ENCODE data around the gene LPAR5. TPM values are rescaled to one million over a fixed set of nuclear protein-coding genes. Genes with fewer than 3 reads are reported as not detected.

The LPAR5 gene
- total RNA-seq, 2 experiments from 2014 or later, result 14.4 to 25.3 TPM

DNA sequence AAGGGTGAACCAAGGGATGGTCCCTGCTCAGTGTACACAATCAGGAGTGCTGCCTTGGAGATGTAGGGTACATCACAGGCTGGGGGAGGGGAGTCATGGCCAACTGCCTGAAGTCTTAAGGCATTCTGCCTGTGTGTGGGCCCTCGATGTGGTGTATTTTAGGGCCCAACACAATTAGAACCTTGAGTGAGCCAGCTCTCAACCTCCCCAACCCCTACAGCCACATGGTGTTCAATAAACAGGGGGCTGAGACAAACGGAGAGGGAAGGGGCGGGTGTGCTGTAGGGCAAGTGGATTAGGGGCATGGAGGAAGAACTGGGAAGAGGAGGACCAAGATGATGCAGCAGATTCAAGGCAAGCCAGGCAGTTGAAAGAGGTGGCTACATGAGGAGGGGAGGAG, 20.0 kb downstream of the LPAR5 start:
- no peak overlapping the region for H3K4me2 ChIP-seq (ENCODE audit: low read length)
- H3K4me1 ChIP-seq (ENCODE audit: insufficient read depth, low read length, poor library complexity, severe bottlenecking), result peaks cover 36% of the 10 kb centered on the region
- peaks cover 26% of the 10 kb centered on the region for H3K36me3 ChIP-seq (ENCODE audit: insufficient read depth, low read length)
- no peaks in the 10 kb centered on the region for H4K20me1 ChIP-seq (ENCODE audit: insufficient read depth, low read length)
- DNase-seq (ENCODE audit: low spot score), result no peak
- ChIA-PET POLR2A (interaction anchor here (0.8 to 1.2 kb wide), 2 partner anchors 11 to 73 kb away, joined by 3 to 4 read pairs; partner anchors contain the start of gene ZNF384), CTCF (ENCODE audit: unreplicated experiment) (no interaction called here)
- H3K9me2 ChIP-seq (ENCODE audit: insufficient read depth, low read length), result no peaks in the 10 kb centered on the region
- no peaks in the 10 kb centered on the region for H3K9me3 ChIP-seq (ENCODE audit: low read length)
- no peaks in the 10 kb centered on the region for H3K79me2 ChIP-seq (ENCODE audit: insufficient read depth, low read depth, low read length)
- no TSS peak for BruUV-seq (replicated peaks)
- no peak overlapping the region for H3K4me3 ChIP-seq (ENCODE audit: low read depth, low read length, poor library complexity, severe bottlenecking)
- H3K27ac ChIP-seq (ENCODE audit: low read depth, low read length, poor library complexity, severe bottlenecking), result peak overlapping the region; percentile 40
- no peak for TF ChIP-seq EZH2phosphoT487 (IDR thresholded peaks at IDR 0.05; ENCODE audit: borderline replicate concordance, low read depth, low read length)
- TF ChIP-seq, protein P1, sequence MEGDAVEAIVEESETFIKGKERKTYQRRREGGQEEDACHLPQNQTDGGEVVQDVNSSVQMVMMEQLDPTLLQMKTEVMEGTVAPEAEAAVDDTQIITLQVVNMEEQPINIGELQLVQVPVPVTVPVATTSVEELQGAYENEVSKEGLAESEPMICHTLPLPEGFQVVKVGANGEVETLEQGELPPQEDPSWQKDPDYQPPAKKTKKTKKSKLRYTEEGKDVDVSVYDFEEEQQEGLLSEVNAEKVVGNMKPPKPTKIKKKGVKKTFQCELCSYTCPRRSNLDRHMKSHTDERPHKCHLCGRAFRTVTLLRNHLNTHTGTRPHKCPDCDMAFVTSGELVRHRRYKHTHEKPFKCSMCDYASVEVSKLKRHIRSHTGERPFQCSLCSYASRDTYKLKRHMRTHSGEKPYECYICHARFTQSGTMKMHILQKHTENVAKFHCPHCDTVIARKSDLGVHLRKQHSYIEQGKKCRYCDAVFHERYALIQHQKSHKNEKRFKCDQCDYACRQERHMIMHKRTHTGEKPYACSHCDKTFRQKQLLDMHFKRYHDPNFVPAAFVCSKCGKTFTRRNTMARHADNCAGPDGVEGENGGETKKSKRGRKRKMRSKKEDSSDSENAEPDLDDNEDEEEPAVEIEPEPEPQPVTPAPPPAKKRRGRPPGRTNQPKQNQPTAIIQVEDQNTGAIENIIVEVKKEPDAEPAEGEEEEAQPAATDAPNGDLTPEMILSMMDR (conservative IDR thresholded peaks at IDR 0.05; ENCODE audit: low read length), result no peak
- intact Hi-C loops (cut with micrococcal nuclease; ENCODE audit: unreplicated experiment), result loop anchor here (2.0 kb wide), 2 partner anchors 47 to 73 kb away; partner anchors contain the start of genes ING4 and ZNF384
- H2AFZ ChIP-seq (ENCODE audit: low read length), result no peak overlapping the region

DNA sequence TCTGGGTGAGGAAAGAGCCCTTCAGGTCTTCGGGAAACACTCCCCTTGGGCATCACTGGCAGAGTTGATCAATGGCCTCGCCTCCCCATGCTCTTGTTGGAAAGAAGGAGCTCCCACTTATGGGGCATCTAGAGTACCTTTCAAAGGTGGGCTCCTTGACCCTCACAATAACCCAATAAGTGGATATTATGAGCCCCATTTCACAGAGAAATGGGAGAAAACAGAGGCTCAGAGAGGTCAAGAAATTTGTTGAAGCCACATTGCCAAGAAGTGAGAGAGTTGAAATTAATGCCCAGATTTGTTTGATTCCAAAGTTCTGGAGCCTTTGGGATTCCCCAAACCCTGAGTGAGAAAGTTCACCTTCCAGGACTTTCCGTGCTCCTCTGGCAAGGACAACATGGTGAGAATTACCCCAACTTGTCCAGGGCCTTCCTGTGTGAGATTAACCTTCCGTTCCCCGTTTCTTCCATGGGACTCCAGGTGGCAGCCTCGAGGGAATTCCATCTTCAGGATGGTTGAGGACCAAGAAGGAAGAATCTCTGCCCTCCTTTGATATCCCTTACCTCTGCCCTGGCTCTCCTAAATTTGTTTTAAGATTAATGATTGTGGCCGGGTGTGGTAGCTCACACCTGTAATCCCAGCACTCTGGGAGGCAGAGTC, 21.1 kb downstream of the LPAR5 start:
- H3K9me3 ChIP-seq (ENCODE audit: low read length), result no peaks in the 10 kb centered on the region
- no peak overlapping the region for H2AFZ ChIP-seq (ENCODE audit: low read length)
- DNase-seq (ENCODE audit: low spot score), result no peak
- H3K9me2 ChIP-seq (ENCODE audit: insufficient read depth, low read length), result no peaks in the 10 kb centered on the region
- H3K4me1 ChIP-seq (ENCODE audit: insufficient read depth, low read length, poor library complexity, severe bottlenecking), result peaks cover 36% of the 10 kb centered on the region
- peak overlapping the region; percentile 18 for H3K27ac ChIP-seq (ENCODE audit: low read depth, low read length, poor library complexity, severe bottlenecking)
- H4K20me1 ChIP-seq (ENCODE audit: insufficient read depth, low read length), result no peaks in the 10 kb centered on the region
- ChIA-PET CTCF (ENCODE audit: unreplicated experiment) (interaction anchor here (0.5 to 1.5 kb wide), 5 partner anchors 21 to 202 kb away, joined by 3 to 4 read pairs (median 3); partner anchors contain the start of genes LPAR5 and NOP2), POLR2A (interaction anchor here (0.7 kb wide), 2 partner anchors 19 to 29 kb away, joined by 4 to 7 read pairs; no protein-coding TSS in a partner anchor)
- TF ChIP-seq, protein P1 (conservative IDR thresholded peaks at IDR 0.05; ENCODE audit: low read length), result 0 out of 2 replicates have a peak, but pooled peaks have one; percentile 4
- no peak for TF ChIP-seq EZH2phosphoT487 (IDR thresholded peaks at IDR 0.05; ENCODE audit: borderline replicate concordance, low read depth, low read length)
- H3K36me3 ChIP-seq (ENCODE audit: insufficient read depth, low read length), result peaks cover 14% of the 10 kb centered on the region; the same call in 1 of the 2 replicates
- no TSS peak for BruUV-seq (replicated peaks)
- H3K4me2 ChIP-seq (ENCODE audit: low read length), result no peak overlapping the region
- intact Hi-C loops (cut with micrococcal nuclease; ENCODE audit: unreplicated experiment), result no loop called here
- no peak overlapping the region for H3K4me3 ChIP-seq (ENCODE audit: low read depth, low read length, poor library complexity, severe bottlenecking)
- no peaks in the 10 kb centered on the region for H3K79me2 ChIP-seq (ENCODE audit: insufficient read depth, low read depth, low read length)
